Esophagus squamous epithelium (tissue), 4 donors: ENCODE measurements around the gene METTL1.

Experiments used
- CTCF ChIP-seq, 6 experiments: fragments of 450-650 bp in 4 of 6; fragments of 200-600 bp in 2 of 6; sonication (generic) in 2 of 6; IDR thresholded peaks; one replicate each; pipeline ENCODE4 v1.5.1; 2016 to 2019; ENCODE audit warnings: antibody characterized with exemption in 6 of 6, mild to moderate bottlenecking in 4 of 6, moderate library complexity in 4 of 6
- POLR2A ChIP-seq, 4 donors: fragments of 450-650 bp; IDR thresholded peaks; one replicate each; pipeline ENCODE4 v1.6.1; 2017; ENCODE audit warnings: antibody characterized with exemption in 4 of 4, mild to moderate bottlenecking in 4 of 4, moderate library complexity in 3 of 4

- TF ChIP-seq CTCF (IDR thresholded peaks at IDR 0.05) (no peak), POLR2A (IDR thresholded peaks at IDR 0.05) (no peak)
These were observed 3.8 kb upstream of the METTL1 start for GRCh38 chr12:57775563-57776246.
